GM18861 (cell line): Measurements from ENCODE around the gene ZNF562.

Experiments
- ATAC-seq: cut with Tn5 transposase; IDR thresholded peaks from one replicate; pipeline ENCODE4 v1.9.1; 2021; ENCODE audit not compliant: unreplicated experiment

Gene ZNF562

GRCh38 chr19:9645472-9645871 is 29.4 kb downstream of the ZNF562 start:
- ATAC-seq = no peak

GRCh38 chr19:9644472-9644871 is 30.4 kb downstream of the ZNF562 start:
- no peak for ATAC-seq

GRCh38 chr19:9641810-9642209 is 33.1 kb downstream of the ZNF562 start:
- ATAC-seq = no peak

GRCh38 chr19:9640956-9641355 is 33.9 kb downstream of the ZNF562 start:
- no peak for ATAC-seq

- ATAC-seq = no peak
These were observed 38.9 kb downstream of the ZNF562 start for GRCh38 chr19:9636018-9636417.

- ATAC-seq = no peak
These were observed 47.0 kb downstream of the ZNF562 start for GRCh38 chr19:9627856-9628255.

GRCh38 chr19:9622531-9622930 is 52.4 kb downstream of the ZNF562 start:
- ATAC-seq = no peak

GRCh38 chr19:9621156-9622037 is 53.5 kb downstream of the ZNF562 start, which contains the start of gene ZNF561:
Gene ZNF561 (minus strand): TSS chr19:9621232. CDS start chr19:9619456, 1,776 bp downstream.
- peak; percentile 56 for ATAC-seq

GRCh38 chr19:9620842-9621155 is 54.1 kb downstream of the ZNF562 start:
- ATAC-seq = no peak

- ATAC-seq = no peak
These were observed 59.1 kb downstream of the ZNF562 start for GRCh38 chr19:9615844-9616243.

- no peak for ATAC-seq
These were observed 64.3 kb downstream of the ZNF562 start for GRCh38 chr19:9610484-9611113.

- no peak for ATAC-seq
These were observed 66.0 kb downstream of the ZNF562 start for GRCh38 chr19:9608912-9609311.

GRCh38 chr19:9597027-9597426 is 77.9 kb downstream of the ZNF562 start:
- no peak for ATAC-seq
